Daoy (cell line): ENCODE data around the gene KLHDC7B. TPM values are rescaled to one million over a fixed set of nuclear protein-coding genes. Genes with fewer than 3 reads are reported as not detected.
A peak's percentile ranks its signal among the peaks of the same experiment; 100 is the strongest.

Experiments
- DNase-seq: peaks from one replicate; pipeline ENCODE4 v3.0.0-alpha.2; 2015; ENCODE audit warnings: low read depth
- total RNA-seq: library from RNA; depleted of rRNA; stranded (reverse); fragments of >200 nt; shearing (Covaris generic); gene quantifications from 2 replicates; pipeline ENCODE4 v1.2.3, GENCODE V29; 2014; rRNA removed

KLHDC7B gene
- total RNA-seq, result 0.06 TPM in 1 of 2 replicates, not detected in the other

- no peak for DNase-seq
These were observed at the start of gene KLHDC7B for GRCh38 chr22:50545522-50546325. KLHDC7B (plus strand) TSS chr22:50545899; CDS start chr22:50546244, 345 bp downstream.

GRCh38 chr22:50497093-50497492 lies 48.6 kb upstream of the KLHDC7B start:
- DNase-seq, result peak; percentile 0

- DNase-seq, result peak; percentile 77
These were observed 47.3 kb upstream of the KLHDC7B start for GRCh38 chr22:50498322-50498890.

GRCh38 chr22:50500452-50500851 lies 45.2 kb upstream of the KLHDC7B start:
- DNase-seq, result peak; percentile 4

- peak; percentile 0 for DNase-seq
These were observed 43.6 kb upstream of the KLHDC7B start for GRCh38 chr22:50502096-50502495.

- peak; percentile 3 for DNase-seq
These were observed 42.8 kb upstream of the KLHDC7B start for GRCh38 chr22:50502628-50503474.

GRCh38 chr22:50503475-50504145 lies 42.1 kb upstream of the KLHDC7B start:
- DNase-seq, result peak; percentile 4

- peak; percentile 1 for DNase-seq
These were observed 41.1 kb upstream of the KLHDC7B start for GRCh38 chr22:50504369-50505211.

GRCh38 chr22:50505276-50505775 lies 40.4 kb upstream of the KLHDC7B start:
- peak; percentile 1 for DNase-seq

- peak; percentile 4 for DNase-seq
These were observed 39.7 kb upstream of the KLHDC7B start for GRCh38 chr22:50505776-50506610.

- DNase-seq, result peak; percentile 15
These were observed 38.9 kb upstream of the KLHDC7B start for GRCh38 chr22:50506611-50507420.

GRCh38 chr22:50507421-50507990 lies 38.2 kb upstream of the KLHDC7B start, which contains the start of gene LMF2:
LMF2 (minus strand) TSS chr22:50507702; CDS start chr22:50507675, 27 bp downstream.
- DNase-seq, result no peak

- DNase-seq, result peak; percentile 97
These were observed 37.5 kb upstream of the KLHDC7B start, which contains the start of gene NCAPH2 for GRCh38 chr22:50507991-50508884. NCAPH2 (plus strand) TSS chr22:50508224; CDS start chr22:50508338, 114 bp downstream.

- peak; percentile 4 for DNase-seq
These were observed 36.8 kb upstream of the KLHDC7B start for GRCh38 chr22:50508897-50509296.

- DNase-seq, result no peak
These were observed 32.5 kb upstream of the KLHDC7B start for GRCh38 chr22:50513175-50513574.

GRCh38 chr22:50516068-50516467 lies 29.6 kb upstream of the KLHDC7B start:
- DNase-seq, result no peak

- DNase-seq, result no peak
These were observed 28.8 kb upstream of the KLHDC7B start for GRCh38 chr22:50516891-50517290.
